Testis (tissue), 3 donors: ENCODE data around the gene TRIM29. TPM values are rescaled to one million over a fixed set of nuclear protein-coding genes. Genes with fewer than 3 reads are reported as not detected.
"Not testable (repeated sequence)": the region's sequence is repeated elsewhere in the genome, so short reads cannot be mapped to it uniquely, and the experiment has no call there.

Source experiments
- DNase-seq: peaks from one replicate; pipeline ENCODE4 v3.0.0-alpha.2; 2019
- H3K27ac ChIP-seq, 2 donors: fragments of 200-600 bp; sonication (generic); one replicate each; pipeline ENCODE4 v1.5.1; 2019
- H3K27me3 ChIP-seq: fragments of 200-600 bp; sonication (generic); one replicate; pipeline ENCODE4 v1.5.1; 2019
- H3K36me3 ChIP-seq: fragments of 200-600 bp; sonication (generic); one replicate; pipeline ENCODE4 v1.5.1; 2017; ENCODE audit warnings: low read depth; ENCODE audit errors: missing control alignments
- H3K4me1 ChIP-seq: fragments of 200-600 bp; sonication (generic); one replicate; pipeline ENCODE4 v1.5.1; 2019
- H3K4me3 ChIP-seq, 2 donors: fragments of 200-600 bp; sonication (generic); one replicate each; pipeline ENCODE4 v1.5.1; 2017 to 2019
- H3K9me3 ChIP-seq: fragments of 200-600 bp; sonication (generic); one replicate; pipeline ENCODE4 v1.5.1; 2017
- POLR2A ChIP-seq: fragments of 450-650 bp; IDR thresholded peaks from one replicate; pipeline ENCODE4 v1.6.1; 2017; ENCODE audit warnings: antibody characterized with exemption, mild to moderate bottlenecking, moderate library complexity
- WGBS, 2 donors: methylation state at CpG; one replicate each; pipeline ENCODE4 v1.1.5; 2018; 5-methylcytosine and 5-hydroxymethylcytosine counted together
- intact Hi-C: fragments of 100-400 bp; cut with DNase I; formaldehyde crosslinking; loops from one replicate; pipeline ENCODE4 v1.15.1; 2023; ENCODE audit warnings: low total_unique reads
- polyA plus RNA-seq: library from polyadenylated mRNA; stranded (reverse); fragments of 350-450 nt; fragmentation: Illumina TruSeq; extraction: RNeasy Lipid Tissue Mini Kit (QIAGEN cat#74804); gene quantifications from one replicate; pipeline ENCODE4 v1.2.3, GENCODE V29; 2014; ENCODE audit warnings: low read depth, low replicate concordance; ENCODE audit not compliant: insufficient read depth
- total RNA-seq, 2 donors: library from RNA; depleted of rRNA; stranded (reverse); fragments of >200 nt; gene quantifications; one replicate each; pipeline ENCODE4 v1.2.3, GENCODE V29; 2016
- TF ChIP-seq, protein P1 (sequence below), 3 experiments: fragments of 450-650 bp in 2 of 3; fragments of 200-600 bp in 1 of 3; sonication (generic) in 1 of 3; IDR thresholded peaks; one replicate each; pipeline ENCODE4 v1.5.1; 2016 to 2019; ENCODE audit warnings: antibody characterized with exemption in 3 of 3, mild to moderate bottlenecking in 2 of 3, moderate library complexity in 1 of 3

TRIM29 gene
- total and polyA plus RNA-seq, 3 donors from 2014 or later: 11.6 to 18.2 (median 12.3) TPM

DNA sequence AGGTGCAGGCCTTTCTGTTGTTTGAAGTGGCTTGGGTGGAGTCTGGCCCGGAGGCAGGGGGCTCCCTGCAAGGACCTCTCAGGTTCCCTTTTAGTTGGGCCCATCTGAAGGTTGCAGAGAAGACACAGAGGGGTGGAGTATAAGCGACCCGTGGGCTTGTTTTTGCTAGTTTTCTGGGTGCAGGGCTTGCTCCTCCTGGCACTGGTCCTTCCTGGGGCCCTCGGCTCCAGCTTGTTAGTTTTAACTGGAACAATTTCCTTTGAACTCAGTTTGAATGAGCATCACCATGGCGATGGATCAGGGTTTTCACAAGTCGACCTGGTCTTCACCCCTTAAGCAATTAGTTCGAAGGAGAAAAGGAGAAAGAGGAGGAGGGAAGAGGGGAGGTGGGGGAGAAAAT, 44.5 kb upstream of the TRIM29 start:
- intact Hi-C loops: no loop called here
- Histone ChIP-seq H3K4me1 (peaks cover 26% of the 10 kb centered on the region), H3K27ac (no peak overlapping the region), H3K4me3 (no peak overlapping the region), H3K9me3 (no peaks in the 10 kb centered on the region), H3K36me3 (no peaks in the 10 kb centered on the region), H3K27me3 (no peaks in the 10 kb centered on the region)
- peak; percentile 2 for DNase-seq
- TF ChIP-seq POLR2A: no peak
- TF ChIP-seq, protein P1, sequence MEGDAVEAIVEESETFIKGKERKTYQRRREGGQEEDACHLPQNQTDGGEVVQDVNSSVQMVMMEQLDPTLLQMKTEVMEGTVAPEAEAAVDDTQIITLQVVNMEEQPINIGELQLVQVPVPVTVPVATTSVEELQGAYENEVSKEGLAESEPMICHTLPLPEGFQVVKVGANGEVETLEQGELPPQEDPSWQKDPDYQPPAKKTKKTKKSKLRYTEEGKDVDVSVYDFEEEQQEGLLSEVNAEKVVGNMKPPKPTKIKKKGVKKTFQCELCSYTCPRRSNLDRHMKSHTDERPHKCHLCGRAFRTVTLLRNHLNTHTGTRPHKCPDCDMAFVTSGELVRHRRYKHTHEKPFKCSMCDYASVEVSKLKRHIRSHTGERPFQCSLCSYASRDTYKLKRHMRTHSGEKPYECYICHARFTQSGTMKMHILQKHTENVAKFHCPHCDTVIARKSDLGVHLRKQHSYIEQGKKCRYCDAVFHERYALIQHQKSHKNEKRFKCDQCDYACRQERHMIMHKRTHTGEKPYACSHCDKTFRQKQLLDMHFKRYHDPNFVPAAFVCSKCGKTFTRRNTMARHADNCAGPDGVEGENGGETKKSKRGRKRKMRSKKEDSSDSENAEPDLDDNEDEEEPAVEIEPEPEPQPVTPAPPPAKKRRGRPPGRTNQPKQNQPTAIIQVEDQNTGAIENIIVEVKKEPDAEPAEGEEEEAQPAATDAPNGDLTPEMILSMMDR (IDR thresholded peaks at IDR 0.05): no peak
- WGBS, 2 donors: 75 to 79% methylated on average over 5 to 7 of the region's 7 CpGs

DNA sequence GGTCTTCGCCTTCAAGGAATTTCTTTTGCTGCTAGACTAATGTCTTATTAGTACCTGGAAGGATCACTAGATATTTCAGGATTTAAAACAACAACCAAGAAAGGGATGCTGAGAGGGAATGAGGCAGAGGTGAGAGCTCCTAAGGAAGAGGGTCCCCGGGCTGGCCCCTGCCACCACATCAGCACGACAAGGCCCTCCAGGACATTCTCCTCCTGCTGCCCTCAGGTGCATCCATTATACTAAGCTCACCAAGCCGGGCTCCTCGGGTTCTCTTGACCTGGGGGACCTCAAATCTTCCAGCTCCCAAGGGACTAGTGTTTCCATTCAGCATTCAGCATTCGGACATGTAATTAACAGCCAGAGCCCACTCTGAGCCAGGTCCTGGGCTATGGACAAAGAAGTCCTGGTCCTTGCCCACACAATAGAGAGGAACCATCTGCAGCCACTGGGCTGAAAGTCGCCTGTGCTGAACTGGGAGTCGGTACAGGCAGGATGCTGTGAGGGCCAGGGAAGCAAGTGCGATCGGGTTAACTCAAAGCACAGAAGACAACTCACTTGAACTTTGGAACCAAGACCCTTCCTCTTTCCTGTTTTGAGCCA, 43.6 kb upstream of the TRIM29 start:
- Histone ChIP-seq H3K36me3 (no peaks in the 10 kb centered on the region), H3K4me1 (peaks cover 19% of the 10 kb centered on the region), H3K9me3 (no peaks in the 10 kb centered on the region), H3K4me3 (no peak overlapping the region), H3K27ac (no peak overlapping the region), H3K27me3 (no peaks in the 10 kb centered on the region)
- intact Hi-C loops: no loop called here
- no peak for TF ChIP-seq POLR2A
- TF ChIP-seq, protein P1 (IDR thresholded peaks at IDR 0.05): no peak
- DNase-seq: peak; percentile 3
- 93 to 97% methylated on average over 10 of the region's 10 CpGs for WGBS, 2 donors

DNA sequence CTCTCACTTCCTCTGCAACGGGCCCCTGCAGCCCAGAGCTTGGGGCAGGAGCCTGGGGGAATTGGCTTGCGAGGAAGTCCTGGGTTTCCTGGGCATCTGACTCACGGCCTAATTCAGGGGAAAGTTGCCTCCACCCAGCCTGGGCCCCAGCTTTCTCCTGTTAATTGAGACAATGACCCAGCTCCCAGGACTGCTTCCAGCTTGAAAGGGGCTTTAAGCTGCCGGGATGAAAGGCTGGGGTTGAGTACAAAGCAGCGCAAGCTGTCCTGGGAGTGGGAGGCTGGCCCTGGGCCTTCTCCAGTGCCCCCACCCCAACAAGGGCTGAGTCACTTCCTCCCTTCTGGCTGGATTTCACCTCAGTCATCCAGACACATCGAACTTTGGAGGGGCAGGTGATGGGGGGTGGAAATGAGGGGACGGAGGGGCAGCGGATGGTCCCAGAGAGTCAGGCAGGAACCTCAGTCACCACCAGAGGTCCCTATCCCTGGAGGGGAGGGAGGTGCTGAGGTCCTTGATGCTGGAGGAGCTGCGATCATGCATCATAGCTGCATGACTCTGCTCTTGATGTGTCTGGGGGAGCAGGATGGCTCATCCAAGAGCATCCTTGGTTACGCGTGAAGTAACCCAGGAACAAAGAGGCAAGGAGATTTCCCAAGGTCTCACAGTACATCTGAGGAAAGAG, 42.8 kb upstream of the TRIM29 start:
- Histone ChIP-seq H3K27me3 (no peaks in the 10 kb centered on the region), H3K9me3 (no peaks in the 10 kb centered on the region), H3K4me1 (peaks cover 11% of the 10 kb centered on the region), H3K27ac (no peak overlapping the region), H3K4me3 (no peak overlapping the region), H3K36me3 (no peaks in the 10 kb centered on the region)
- intact Hi-C loops: no loop called here
- peak; percentile 8 for DNase-seq
- TF ChIP-seq POLR2A: no peak
- TF ChIP-seq, protein P1 (IDR thresholded peaks at IDR 0.05): no peak
- 74 to 96% methylated on average over 6 to 11 of the region's 11 CpGs for WGBS, 2 donors

DNA sequence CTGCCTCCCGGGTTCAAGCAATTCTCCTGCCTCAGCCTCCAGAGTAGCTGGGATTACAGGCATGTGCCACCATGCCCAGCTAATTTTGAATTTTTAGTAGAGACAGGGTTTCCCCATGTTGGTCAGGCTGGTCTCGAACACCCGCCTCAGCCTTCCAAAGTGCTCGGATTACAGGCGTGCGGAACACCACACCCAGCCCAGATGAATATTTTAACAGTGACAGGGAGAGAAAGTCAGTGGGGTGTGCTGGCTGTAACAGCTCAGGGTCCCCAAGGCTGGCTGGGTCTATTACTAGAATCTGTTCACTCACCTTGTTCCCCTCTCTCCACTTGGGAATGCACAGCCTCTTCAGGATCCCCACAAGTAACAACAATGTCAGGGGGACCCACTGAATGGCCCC, 42.1 kb upstream of the TRIM29 start:
- DNase-seq, H3K4me3 ChIP-seq, H3K36me3 ChIP-seq, intact Hi-C loops, H3K4me1 ChIP-seq, H3K27ac ChIP-seq, H3K27me3 ChIP-seq, H3K9me3 ChIP-seq: not testable (repeated sequence)
- WGBS, 2 donors: 93 to 97% methylated on average over 3 to 6 of the region's 6 CpGs

DNA sequence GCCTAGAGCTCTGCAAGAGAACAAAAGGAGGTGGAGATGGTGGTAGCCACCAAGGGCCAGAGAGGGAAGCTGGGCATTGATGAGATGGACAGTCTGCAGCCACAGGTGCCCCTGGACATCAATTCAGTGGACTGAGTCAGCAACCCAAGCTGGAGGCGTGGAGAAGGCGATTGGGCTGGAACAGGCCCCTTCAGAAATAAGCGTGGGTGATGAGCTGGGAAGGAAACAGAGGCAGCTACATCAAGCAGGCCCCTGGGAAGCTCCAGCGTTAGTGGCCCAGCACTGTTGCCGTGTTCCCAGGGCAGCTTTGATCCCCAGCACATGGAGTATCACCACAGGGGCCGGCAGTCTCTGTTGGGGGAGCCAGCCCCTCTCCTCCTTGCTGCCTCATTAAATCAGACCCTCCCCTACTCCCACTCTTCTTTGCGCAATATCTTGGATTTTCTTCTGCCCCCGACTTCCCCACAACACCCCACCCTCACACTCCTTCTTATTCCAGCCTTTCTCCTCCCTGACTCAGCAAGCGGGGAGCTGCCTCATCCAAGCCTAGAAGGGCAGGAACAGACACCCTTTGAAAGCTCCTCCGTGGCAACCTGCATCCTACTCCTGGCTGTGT, 41.3 kb upstream of the TRIM29 start:
- H3K4me3 ChIP-seq: no peak overlapping the region
- WGBS, 2 donors: 88 to 89% methylated on average over 10 of the region's 10 CpGs
- no peaks in the 10 kb centered on the region for H3K4me1 ChIP-seq
- no peaks in the 10 kb centered on the region for H3K36me3 ChIP-seq
- TF ChIP-seq POLR2A: no peak
- TF ChIP-seq, protein P1 (IDR thresholded peaks at IDR 0.05): no peak
- intact Hi-C loops: loop anchor here (5.0 kb wide), 1 partner anchor 38 kb away; no protein-coding TSS in a partner anchor
- H3K9me3 ChIP-seq: no peaks in the 10 kb centered on the region
- H3K27me3 ChIP-seq: no peaks in the 10 kb centered on the region
- DNase-seq: no peak
- H3K27ac ChIP-seq: no peak overlapping the region
